Measurements from ENCODE around the gene LIPG. TPM values are rescaled to one million over a fixed set of nuclear protein-coding genes. Genes with fewer than 3 reads are reported as not detected.
"Not testable (repeated sequence)": the region's sequence is repeated elsewhere in the genome, so short reads cannot be mapped to it uniquely, and the experiment has no call there.

The LIPG gene
- polyA plus RNA-seq (2013, experiment 1 of 2): 18.8 TPM
- polyA plus RNA-seq (2013, experiment 2 of 2): 21.9 TPM

DNA sequence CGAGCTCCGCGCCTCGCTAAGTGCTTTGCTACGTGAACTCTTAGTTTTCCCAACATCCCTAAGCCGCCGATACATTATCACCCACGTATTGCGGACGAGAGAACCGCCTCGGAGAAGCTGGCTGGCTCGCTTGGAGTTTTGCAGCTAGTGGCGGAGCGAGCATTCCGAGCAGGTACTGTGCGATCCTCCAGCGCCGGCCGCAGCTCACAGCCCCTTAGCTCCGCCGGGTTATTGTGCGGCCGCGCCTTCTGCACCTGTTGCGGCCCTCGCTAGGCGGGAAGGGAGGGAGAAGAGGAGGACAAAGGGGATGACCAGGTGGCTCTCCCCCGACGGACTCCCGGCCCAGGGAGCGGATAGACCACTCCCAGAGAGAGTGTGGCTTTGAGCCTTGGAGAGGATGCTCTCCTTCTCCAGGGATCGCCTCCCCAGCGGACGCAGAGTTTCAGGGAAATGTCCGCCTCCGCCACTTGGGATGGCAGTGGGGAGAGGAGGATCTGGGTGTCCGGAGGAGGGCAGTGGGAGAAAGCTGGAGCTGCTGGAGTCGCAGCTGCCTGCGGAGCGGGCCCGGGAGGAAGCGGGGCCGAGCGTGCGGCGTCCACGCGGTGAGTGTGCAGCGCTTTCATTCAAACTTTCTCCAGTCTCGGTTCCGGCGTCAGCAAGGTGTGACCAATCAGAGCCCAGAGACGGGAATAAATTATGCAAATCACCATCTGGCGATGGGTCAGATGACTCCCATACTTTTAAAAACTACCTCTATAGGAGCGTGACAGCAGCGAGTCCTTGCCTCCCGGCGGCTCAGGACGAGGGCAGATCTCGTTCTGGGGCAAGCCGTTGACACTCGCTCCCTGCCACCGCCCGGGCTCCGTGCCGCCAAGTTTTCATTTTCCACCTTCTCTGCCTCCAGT lies at the start of gene LIPG:
LIPG (plus strand) TSS at position 769 of the 905 bp plus-strand sequence. CDS start 252 bp downstream, outside the sequence.
- no peaks in the 10 kb centered on the region for H3K9me3 ChIP-seq (ENCODE audit: insufficient read depth, low read depth, low read length)
- H3K36me3 ChIP-seq (ENCODE audit: insufficient read depth, low read length): peaks cover 8% of the 10 kb centered on the region; the same call in 1 of the 2 replicates
- under 1% methylated on average over 67 of the region's 67 CpGs for WGBS
- H3K27me3 ChIP-seq (ENCODE audit: insufficient read depth, low read length): peaks cover 36% of the 10 kb centered on the region
- H3K9ac ChIP-seq (ENCODE audit: low read depth, low read length): peak within 1 kb of the TSS; percentile 77
- peak within 1 kb of the TSS; percentile 85 for H3K4me3 ChIP-seq (ENCODE audit: low read length)
- H3K4me1 ChIP-seq (ENCODE audit: insufficient read depth, low read length): peaks cover 13% of the 10 kb centered on the region; the same call in 1 of the 2 replicates
- peak within 1 kb of the TSS; percentile 42; the same call in 1 of the 2 replicates for H3K27ac ChIP-seq (ENCODE audit: low read depth, low read length)

DNA sequence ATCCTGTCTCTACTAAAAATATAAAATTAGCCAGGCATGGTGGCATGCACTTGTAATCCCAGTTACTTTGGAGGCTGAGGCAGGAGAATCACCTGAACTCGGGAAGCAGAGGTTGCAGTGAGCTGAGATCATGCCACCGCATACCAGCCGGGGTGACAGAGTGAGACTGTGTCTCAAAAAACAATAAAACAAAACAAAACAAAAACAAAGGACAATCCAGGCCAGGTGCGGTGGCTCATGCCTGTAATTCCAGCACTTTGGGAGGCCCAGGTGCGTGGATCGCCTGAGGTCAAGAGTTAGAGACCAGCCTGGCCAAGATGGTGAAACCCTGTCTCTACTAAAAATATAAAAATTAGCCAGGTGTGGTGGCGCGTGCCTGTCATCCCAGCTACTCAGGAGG lies 49.0 kb upstream of the LIPG start:
- H3K4me3 ChIP-seq (ENCODE audit: low read length); H3K36me3 ChIP-seq (ENCODE audit: insufficient read depth, low read length); H3K9me3 ChIP-seq (ENCODE audit: insufficient read depth, low read depth, low read length); H3K9ac ChIP-seq (ENCODE audit: low read depth, low read length); H3K27me3 ChIP-seq (ENCODE audit: insufficient read depth, low read length); H3K27ac ChIP-seq (ENCODE audit: low read depth, low read length); H3K4me1 ChIP-seq (ENCODE audit: insufficient read depth, low read length): not testable (repeated sequence)
- WGBS: 95% methylated on average over 8 of the region's 8 CpGs

DNA sequence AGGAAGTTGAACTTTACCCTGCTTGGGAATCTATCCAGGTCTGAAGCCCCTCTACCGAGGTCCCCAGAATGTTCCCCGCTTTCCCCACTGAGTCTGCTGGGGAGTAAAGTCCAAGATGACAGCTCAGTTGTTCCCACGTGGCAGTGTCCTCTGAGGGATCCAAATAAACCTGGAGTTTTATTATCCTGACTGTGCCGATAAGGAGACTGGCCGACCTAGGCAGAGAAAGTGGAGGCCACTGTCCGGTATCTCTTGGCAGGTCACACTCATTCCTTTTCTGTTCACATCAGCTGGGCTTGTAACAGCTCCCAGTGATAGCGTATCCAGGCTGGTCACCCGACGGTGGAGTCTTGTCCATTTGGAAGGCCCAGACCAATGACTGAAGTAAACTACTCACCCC lies 47.3 kb upstream of the LIPG start:
- Histone ChIP-seq H3K27ac (ENCODE audit: low read depth, low read length) (no peak overlapping the region), H3K9me3 (ENCODE audit: insufficient read depth, low read depth, low read length) (no peaks in the 10 kb centered on the region), H3K4me3 (ENCODE audit: low read length) (no peak overlapping the region), H3K9ac (ENCODE audit: low read depth, low read length) (no peak overlapping the region), H3K27me3 (ENCODE audit: insufficient read depth, low read length) (no peaks in the 10 kb centered on the region), H3K36me3 (ENCODE audit: insufficient read depth, low read length) (no peaks in the 10 kb centered on the region), H3K4me1 (ENCODE audit: insufficient read depth, low read length) (peaks cover 14% of the 10 kb centered on the region)
- 91% methylated on average over 9 of the region's 9 CpGs for WGBS

DNA sequence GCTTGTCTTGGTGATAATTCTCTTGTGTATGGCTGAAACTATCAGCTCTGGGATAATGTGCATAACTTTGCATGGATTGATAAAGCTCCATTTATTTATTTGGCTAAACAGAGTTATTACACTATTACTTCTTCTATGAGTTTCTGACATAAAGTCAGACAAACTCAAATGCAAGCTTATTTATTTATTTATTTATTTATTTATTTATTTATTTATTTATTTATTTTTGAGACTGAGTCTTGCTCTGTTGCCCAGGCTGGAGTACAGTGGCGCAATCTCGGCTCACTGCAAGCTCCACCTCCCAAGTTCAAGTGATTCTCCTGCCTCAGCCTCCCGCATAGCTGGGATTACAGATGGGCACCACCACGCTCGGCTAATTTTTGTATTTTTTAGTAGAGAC lies 46.9 kb upstream of the LIPG start:
- 92% methylated on average over 5 of the region's 5 CpGs for WGBS
- not testable (repeated sequence) for H3K9ac ChIP-seq (ENCODE audit: low read depth, low read length)

DNA sequence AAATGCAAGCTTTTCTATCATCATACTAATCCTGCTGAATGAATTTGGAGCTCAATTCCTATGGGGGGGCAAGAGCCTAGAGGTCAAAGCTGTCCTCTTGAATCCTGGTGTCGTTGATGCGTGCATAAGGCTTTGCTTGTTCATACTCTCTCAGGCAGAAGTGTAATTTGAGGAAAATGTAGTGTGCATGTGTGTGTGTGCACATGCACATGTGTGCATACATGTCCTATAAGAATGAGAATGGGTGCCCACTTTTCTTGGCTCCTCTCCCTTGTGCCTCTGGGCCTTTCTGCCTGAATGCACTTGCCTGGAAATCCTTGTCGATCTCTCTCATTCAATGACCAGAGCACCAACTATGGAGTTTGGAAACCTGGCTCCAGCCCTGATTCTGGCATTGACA lies 46.3 kb upstream of the LIPG start:
- H3K36me3 ChIP-seq (ENCODE audit: insufficient read depth, low read length): no peaks in the 10 kb centered on the region
- peaks cover 20% of the 10 kb centered on the region for H3K4me1 ChIP-seq (ENCODE audit: insufficient read depth, low read length)
- WGBS: 86% methylated on average over 3 of the region's 3 CpGs
- H3K27me3 ChIP-seq (ENCODE audit: insufficient read depth, low read length): no peaks in the 10 kb centered on the region
- H3K4me3 ChIP-seq (ENCODE audit: low read length): no peak overlapping the region
- H3K9ac ChIP-seq (ENCODE audit: low read depth, low read length): no peak overlapping the region
- peak overlapping the region; percentile 3; the same call in 1 of the 2 replicates for H3K27ac ChIP-seq (ENCODE audit: low read depth, low read length)
- H3K9me3 ChIP-seq (ENCODE audit: insufficient read depth, low read depth, low read length): no peaks in the 10 kb centered on the region

More for the DNA sequence above, 46.9 kb upstream of the LIPG start:
- not testable (repeated sequence) for H3K9me3 ChIP-seq (ENCODE audit: insufficient read depth, low read depth, low read length); H3K36me3 ChIP-seq (ENCODE audit: insufficient read depth, low read length); H3K27me3 ChIP-seq (ENCODE audit: insufficient read depth, low read length); H3K4me3 ChIP-seq (ENCODE audit: low read length); H3K27ac ChIP-seq (ENCODE audit: low read depth, low read length)
- H3K4me1 ChIP-seq (ENCODE audit: insufficient read depth, low read length): peaks cover 18% of the 10 kb centered on the region

DNA sequence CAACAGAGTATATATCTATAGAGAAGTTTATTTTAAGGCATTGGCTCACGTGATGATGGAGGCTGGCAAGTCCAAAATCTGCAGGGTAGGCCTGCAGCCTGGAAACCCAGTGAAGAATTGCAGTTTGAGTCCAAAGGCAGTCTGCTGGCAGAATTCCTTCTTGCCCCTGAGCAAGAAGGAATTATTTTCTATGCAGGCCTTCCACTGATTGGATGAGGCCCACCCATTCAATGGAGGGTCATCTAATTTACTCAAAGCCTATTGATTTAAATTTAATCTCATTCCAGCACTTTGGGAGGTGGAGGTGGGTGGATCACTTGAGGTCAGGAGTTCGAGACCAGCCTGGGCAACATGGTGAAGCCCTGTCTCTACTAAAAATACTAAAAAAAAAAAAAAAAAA lies 44.4 kb upstream of the LIPG start:
- Histone ChIP-seq H3K36me3 (ENCODE audit: insufficient read depth, low read length) (no peaks in the 10 kb centered on the region), H3K27ac (ENCODE audit: low read depth, low read length) (no peak overlapping the region), H3K9me3 (ENCODE audit: insufficient read depth, low read depth, low read length) (no peaks in the 10 kb centered on the region), H3K4me3 (ENCODE audit: low read length) (no peak overlapping the region), H3K27me3 (ENCODE audit: insufficient read depth, low read length) (no peaks in the 10 kb centered on the region), H3K9ac (ENCODE audit: low read depth, low read length) (no peak overlapping the region), H3K4me1 (ENCODE audit: insufficient read depth, low read length) (peaks cover 29% of the 10 kb centered on the region)
- 98% methylated on average over 1 of the region's 2 CpGs for WGBS

DNA sequence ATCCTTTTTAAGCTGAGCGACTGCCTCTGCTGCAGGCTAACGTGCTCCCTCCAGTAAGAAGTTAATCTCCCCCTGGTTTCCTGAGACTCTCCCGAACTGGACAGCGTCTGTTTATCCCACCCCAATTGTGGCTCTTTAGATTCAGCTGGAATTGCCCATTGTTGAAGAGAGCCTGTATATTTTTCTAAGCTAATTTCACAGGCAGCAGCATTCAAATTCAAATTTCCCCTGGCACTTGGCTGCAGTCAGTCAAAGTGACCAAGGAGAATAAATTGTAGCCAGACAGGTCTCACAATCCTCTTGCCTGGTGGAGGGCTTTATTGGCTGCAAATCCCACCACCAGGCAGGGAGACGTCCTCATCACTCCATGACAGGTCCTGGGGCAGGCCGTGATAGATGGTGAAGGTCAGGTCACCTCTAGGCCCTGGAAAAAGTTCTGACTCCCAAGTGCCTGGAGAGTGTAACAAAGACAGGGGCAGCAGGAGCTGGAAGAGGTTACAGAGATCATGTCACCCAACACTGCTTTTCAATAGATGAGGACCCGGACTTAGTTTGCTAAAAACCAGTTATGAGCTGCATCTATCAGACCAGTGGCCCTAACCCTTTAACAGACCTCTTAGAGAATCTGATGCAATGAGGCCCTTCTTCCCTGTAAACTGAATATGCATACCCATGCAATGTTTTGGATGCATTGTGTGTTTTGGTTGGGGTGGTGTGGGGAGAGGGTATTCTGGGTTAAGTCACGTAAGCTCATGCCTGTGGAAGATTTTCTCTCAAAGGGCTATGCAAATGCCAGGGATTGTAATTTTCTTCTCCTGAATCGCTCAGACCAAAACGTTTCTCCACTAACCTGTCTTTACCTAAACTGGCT lies 42.5 kb upstream of the LIPG start:
- H3K27me3 ChIP-seq (ENCODE audit: insufficient read depth, low read length): no peaks in the 10 kb centered on the region
- WGBS: 51% methylated on average over 10 of the region's 10 CpGs

DNA sequence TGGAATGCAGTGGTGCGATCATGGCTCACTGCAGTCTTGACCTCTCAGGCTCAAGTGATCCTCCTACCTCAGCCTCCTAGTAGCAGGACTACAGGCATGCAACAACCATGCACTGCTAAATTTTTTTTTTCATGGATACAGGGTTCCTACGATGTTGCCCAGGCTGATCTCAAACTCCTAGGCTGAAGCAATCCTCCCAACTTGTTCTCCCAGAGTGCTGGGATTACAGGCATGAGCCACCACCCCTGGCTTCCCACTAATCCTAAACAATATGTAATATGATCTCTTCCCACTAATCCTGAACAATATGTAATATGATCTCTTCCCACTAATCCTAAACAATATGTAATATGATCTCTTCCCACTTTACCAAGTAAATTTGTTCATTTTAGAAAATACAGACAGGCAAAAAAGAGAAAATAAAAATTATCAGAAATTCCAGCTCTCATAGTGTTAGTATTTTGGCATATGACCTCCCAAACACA lies 41.2 kb upstream of the LIPG start:
- H3K4me1 ChIP-seq (ENCODE audit: insufficient read depth, low read length): peaks cover 26% of the 10 kb centered on the region
- H3K27ac ChIP-seq (ENCODE audit: low read depth, low read length): peak overlapping the region; percentile 41; the same call in 1 of the 2 replicates
- 87% methylated on average over 2 of the region's 2 CpGs for WGBS
- H3K9ac ChIP-seq (ENCODE audit: low read depth, low read length): no peak overlapping the region
- no peak overlapping the region for H3K4me3 ChIP-seq (ENCODE audit: low read length)
- H3K9me3 ChIP-seq (ENCODE audit: insufficient read depth, low read depth, low read length): no peaks in the 10 kb centered on the region
- no peaks in the 10 kb centered on the region for H3K27me3 ChIP-seq (ENCODE audit: insufficient read depth, low read length)
- H3K36me3 ChIP-seq (ENCODE audit: insufficient read depth, low read length): no peaks in the 10 kb centered on the region

More for the DNA sequence above, 42.5 kb upstream of the LIPG start:
- Histone ChIP-seq H3K9ac (ENCODE audit: low read depth, low read length) (no peak overlapping the region), H3K4me3 (ENCODE audit: low read length) (no peak overlapping the region), H3K9me3 (ENCODE audit: insufficient read depth, low read depth, low read length) (no peaks in the 10 kb centered on the region), H3K4me1 (ENCODE audit: insufficient read depth, low read length) (peaks cover 29% of the 10 kb centered on the region), H3K27ac (ENCODE audit: low read depth, low read length) (peak overlapping the region; percentile 35; the same call in 1 of the 2 replicates), H3K36me3 (ENCODE audit: insufficient read depth, low read length) (no peaks in the 10 kb centered on the region)

DNA sequence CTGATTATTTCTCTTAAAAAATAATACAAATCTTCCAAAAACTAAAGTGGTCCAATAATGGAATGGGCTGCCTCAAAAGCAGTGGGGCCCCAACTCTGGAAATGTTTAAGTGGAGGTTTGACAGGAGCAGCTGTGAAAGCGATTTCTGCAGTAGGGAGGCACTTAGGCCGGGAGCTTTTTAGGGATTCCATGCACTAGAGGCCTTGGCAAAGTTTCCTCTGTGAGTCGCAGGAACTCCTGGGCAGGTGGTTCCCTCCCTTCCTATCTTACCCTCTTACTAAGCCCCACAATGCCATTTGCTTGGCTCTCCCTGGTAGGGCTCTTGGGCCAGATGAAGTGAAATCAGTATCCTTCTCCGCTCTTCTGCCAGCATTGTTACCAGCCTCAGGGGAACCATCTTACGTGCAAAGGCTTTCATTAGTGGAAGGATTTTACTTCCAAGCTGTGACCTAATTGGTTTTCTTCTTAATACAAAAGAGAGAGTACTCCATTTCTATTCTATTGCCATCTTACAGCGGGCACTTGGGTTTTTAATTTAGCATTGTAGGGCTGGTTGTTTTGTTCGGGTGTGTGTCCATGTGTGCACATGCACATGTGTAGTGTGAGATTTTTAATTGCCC lies 40.5 kb upstream of the LIPG start:
- peak overlapping the region; percentile 41; the same call in 1 of the 2 replicates for H3K27ac ChIP-seq (ENCODE audit: low read depth, low read length)
- H3K27me3 ChIP-seq (ENCODE audit: insufficient read depth, low read length): no peaks in the 10 kb centered on the region
- H3K4me1 ChIP-seq (ENCODE audit: insufficient read depth, low read length): peaks cover 23% of the 10 kb centered on the region
- H3K9me3 ChIP-seq (ENCODE audit: insufficient read depth, low read depth, low read length): no peaks in the 10 kb centered on the region
- no peak overlapping the region for H3K9ac ChIP-seq (ENCODE audit: low read depth, low read length)
- H3K4me3 ChIP-seq (ENCODE audit: low read length): no peak overlapping the region
- H3K36me3 ChIP-seq (ENCODE audit: insufficient read depth, low read length): no peaks in the 10 kb centered on the region
- 82% methylated on average over 7 of the region's 7 CpGs for WGBS

DNA sequence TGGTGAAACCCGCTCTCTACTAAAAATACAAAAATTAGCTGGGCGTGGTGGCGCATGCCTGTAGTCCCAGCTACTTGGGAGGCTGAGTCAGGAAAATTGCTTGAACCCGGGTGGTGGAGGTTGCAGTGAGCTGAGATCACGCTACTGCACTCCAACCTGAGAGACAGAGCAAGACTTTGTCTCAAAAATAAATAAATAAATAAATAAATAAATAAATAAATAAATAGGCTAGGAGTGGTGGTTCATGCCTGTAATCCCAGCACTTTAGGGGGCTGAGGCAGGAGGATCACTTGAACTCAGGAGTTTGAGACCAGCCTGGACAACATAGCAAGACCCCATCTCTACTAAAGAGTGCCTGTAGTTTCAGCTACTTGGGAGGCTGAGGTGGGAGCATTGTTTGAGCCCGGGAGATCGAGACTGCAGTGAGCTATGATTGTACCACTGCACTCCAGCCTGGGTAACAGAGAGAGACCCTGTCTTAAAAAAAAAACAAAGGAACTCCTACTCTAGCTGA lies 38.2 kb upstream of the LIPG start:
- not testable (repeated sequence) for H3K36me3 ChIP-seq (ENCODE audit: insufficient read depth, low read length); H3K9me3 ChIP-seq (ENCODE audit: insufficient read depth, low read depth, low read length); H3K9ac ChIP-seq (ENCODE audit: low read depth, low read length); H3K27ac ChIP-seq (ENCODE audit: low read depth, low read length); H3K27me3 ChIP-seq (ENCODE audit: insufficient read depth, low read length); H3K4me3 ChIP-seq (ENCODE audit: low read length)
- H3K4me1 ChIP-seq (ENCODE audit: insufficient read depth, low read length): peaks cover 35% of the 10 kb centered on the region
- WGBS: 91% methylated on average over 7 of the region's 7 CpGs
